Type B pancreatic cell (in vitro differentiated cells): ENCODE data around the gene TPK1. TPM values are rescaled to one million over a fixed set of nuclear protein-coding genes. Genes with fewer than 3 reads are reported as not detected.
A peak's percentile ranks its signal among the peaks of the same experiment; 100 is the strongest.

Experiments
- DNase-seq: peaks from one replicate; pipeline ENCODE4 v3.0.0; 2021; ENCODE audit warnings: mixed read lengths; ENCODE audit not compliant: unreplicated experiment; ENCODE audit errors: extremely low spot score
- H3K27ac Mint-ChIP-seq: 2 replicates; pipeline ENCODE4 v1.8.0; 2021; ENCODE audit warnings: mild to moderate bottlenecking, mixed read lengths
- H3K27me3 Mint-ChIP-seq: 2 replicates; pipeline ENCODE4 v1.8.0; 2021; ENCODE audit warnings: mixed read lengths
- H3K36me3 Mint-ChIP-seq: 2 replicates; pipeline ENCODE4 v1.8.0; 2021; ENCODE audit warnings: mixed read lengths
- H3K4me1 Mint-ChIP-seq: one replicate; pipeline ENCODE4 v1.8.0; 2021; ENCODE audit warnings: mixed read lengths; ENCODE audit not compliant: unreplicated experiment
- H3K4me3 Mint-ChIP-seq: 2 replicates; pipeline ENCODE4 v1.8.0; 2021; ENCODE audit warnings: mild to moderate bottlenecking, mixed read lengths
- H3K9me3 Mint-ChIP-seq: 2 replicates; pipeline ENCODE4 v1.8.0; 2021; ENCODE audit warnings: mixed read lengths
- total RNA-seq: library from RNA; stranded (reverse); gene quantifications from 2 replicates; pipeline ENCODE4 v1.2.1, GENCODE V29; 2021; ENCODE audit warnings: low replicate concordance
- TF ChIP-seq, protein P1 (sequence below): fragments of 200-600 bp; sonication (generic); conservative IDR thresholded peaks from 2 replicates; pipeline ENCODE4 v1.5.0; 2021; ENCODE audit warnings: antibody characterized with exemption, mild to moderate bottlenecking

Gene TPK1
- total RNA-seq, 1 donor from 2014 or later: 3.2 TPM

DNA sequence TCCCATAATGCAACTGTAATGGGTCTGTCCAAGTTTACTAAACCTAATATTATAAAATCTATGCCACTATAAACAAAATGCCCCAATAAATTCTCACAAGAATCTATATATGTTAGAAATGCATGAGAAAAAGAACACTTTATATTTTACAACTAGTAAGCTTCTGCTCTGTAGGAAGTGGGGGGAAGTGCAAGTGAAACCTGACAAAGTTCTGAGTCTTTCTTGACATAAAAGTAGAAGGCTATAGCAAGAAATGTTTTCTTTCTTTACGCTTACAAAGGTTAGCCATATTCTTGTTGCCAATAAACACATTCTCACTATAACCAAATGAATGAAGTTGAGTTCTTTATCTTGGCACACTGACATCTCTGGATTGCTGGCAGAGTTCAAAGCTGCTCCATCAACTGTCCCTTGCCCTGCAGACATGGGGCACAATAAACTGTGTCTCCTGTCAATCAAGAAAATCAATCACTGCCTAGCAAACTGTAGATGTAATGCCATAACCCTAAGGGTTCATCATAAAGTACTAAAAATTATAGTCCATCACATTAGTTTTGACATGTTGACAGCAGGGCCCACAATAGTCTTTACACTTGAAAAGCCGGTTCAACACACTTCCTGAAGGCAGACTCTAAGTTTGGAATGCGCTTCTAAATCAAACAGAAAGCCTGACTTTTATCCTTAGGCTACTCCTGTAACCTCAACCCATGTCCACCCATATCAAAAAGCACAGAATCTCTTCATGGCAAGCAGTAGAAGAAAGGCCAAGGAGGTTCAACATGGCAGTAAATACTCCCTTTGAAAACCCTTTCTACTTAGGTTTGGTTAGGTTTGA is 58.6 kb downstream of the TPK1 start:
- Mint-ChIP-seq H3K9me3 (peaks cover 16% of the 10 kb centered on the region), H3K4me3 (peak overlapping the region; percentile 16), H3K27ac (peak overlapping the region; percentile 33), H3K27me3 (peaks cover 27% of the 10 kb centered on the region), H3K4me1 (peaks cover 19% of the 10 kb centered on the region), H3K36me3 (peaks cover 3% of the 10 kb centered on the region)
- TF ChIP-seq, protein P1, sequence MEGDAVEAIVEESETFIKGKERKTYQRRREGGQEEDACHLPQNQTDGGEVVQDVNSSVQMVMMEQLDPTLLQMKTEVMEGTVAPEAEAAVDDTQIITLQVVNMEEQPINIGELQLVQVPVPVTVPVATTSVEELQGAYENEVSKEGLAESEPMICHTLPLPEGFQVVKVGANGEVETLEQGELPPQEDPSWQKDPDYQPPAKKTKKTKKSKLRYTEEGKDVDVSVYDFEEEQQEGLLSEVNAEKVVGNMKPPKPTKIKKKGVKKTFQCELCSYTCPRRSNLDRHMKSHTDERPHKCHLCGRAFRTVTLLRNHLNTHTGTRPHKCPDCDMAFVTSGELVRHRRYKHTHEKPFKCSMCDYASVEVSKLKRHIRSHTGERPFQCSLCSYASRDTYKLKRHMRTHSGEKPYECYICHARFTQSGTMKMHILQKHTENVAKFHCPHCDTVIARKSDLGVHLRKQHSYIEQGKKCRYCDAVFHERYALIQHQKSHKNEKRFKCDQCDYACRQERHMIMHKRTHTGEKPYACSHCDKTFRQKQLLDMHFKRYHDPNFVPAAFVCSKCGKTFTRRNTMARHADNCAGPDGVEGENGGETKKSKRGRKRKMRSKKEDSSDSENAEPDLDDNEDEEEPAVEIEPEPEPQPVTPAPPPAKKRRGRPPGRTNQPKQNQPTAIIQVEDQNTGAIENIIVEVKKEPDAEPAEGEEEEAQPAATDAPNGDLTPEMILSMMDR: no peak
- no peak for DNase-seq

DNA sequence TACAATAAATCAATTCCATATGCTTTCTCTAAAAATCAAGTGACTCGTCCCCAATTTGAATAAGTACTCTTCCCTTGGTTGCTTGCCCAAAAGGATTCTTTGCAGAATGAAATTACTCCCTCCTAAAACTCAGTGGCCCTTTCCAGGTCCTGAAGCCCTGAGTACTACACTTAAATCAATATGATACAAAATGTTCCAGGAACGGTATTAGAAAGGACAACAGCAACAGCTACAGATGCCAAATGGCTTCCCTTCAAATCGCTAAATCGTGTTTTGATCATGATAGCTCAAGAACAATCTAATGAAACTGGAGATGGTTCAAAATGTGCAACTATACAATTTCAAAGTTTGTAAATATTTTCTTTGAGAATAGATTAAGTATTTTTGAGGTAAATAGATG is 59.4 kb downstream of the TPK1 start:
- Mint-ChIP-seq H3K27ac (no peak overlapping the region), H3K4me1 (peaks cover 19% of the 10 kb centered on the region), H3K4me3 (no peak overlapping the region), H3K27me3 (peaks cover 31% of the 10 kb centered on the region), H3K9me3 (peaks cover 16% of the 10 kb centered on the region), H3K36me3 (peaks cover 3% of the 10 kb centered on the region)
- DNase-seq: no peak
- TF ChIP-seq, protein P1: no peak

DNA sequence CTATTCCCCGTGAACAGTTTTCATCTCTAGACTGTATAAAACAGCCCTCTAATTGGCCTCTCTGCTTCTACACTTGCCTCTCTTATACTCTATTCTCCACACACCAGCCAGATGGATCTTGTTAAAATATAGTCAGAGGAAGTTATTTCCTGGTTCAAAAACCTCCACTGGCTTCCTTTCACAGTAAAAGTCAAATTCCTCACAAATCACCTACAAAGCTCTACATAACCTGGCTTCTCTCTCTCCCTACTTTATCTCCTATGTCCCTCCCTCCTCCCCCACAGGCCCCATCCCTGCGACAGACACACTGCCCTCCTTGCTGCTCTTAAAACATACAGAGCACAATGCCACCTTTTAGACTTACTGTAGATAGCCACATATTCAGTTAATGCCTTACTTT is 60.1 kb downstream of the TPK1 start:
- no peak overlapping the region for H3K4me3 Mint-ChIP-seq
- TF ChIP-seq, protein P1: no peak
- peaks cover 19% of the 10 kb centered on the region for H3K4me1 Mint-ChIP-seq

DNA sequence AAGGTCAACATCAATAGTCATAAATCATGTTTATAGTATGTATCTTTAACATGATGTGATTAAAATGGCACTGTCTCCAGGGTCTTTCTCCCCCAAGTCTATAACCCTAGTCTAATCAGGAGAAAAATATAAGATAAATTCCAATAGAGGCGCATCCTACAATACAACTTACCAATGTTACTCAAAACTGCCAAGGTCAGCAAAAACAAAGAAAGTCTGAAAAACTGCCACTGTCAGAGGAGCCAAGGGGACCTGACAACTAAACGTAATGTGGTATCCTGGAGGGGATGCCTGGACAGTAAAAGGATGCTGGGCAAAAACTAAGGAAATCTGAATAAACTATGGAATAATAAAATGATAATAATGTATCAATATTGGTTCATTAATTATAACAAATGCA is 63.9 kb downstream of the TPK1 start:
- H3K4me3 Mint-ChIP-seq: no peak overlapping the region
- H3K4me1 Mint-ChIP-seq: peaks cover 10% of the 10 kb centered on the region
- TF ChIP-seq, protein P1: no peak
- H3K9me3 Mint-ChIP-seq: peaks cover 5% of the 10 kb centered on the region
- no peak for DNase-seq
- H3K27me3 Mint-ChIP-seq: peaks cover 30% of the 10 kb centered on the region
- H3K27ac Mint-ChIP-seq: no peak overlapping the region
- H3K36me3 Mint-ChIP-seq: no peaks in the 10 kb centered on the region

More for the DNA sequence above, 60.1 kb downstream of the TPK1 start:
- Mint-ChIP-seq H3K27me3 (peaks cover 32% of the 10 kb centered on the region), H3K9me3 (peaks cover 16% of the 10 kb centered on the region), H3K27ac (no peak overlapping the region), H3K36me3 (peaks cover 3% of the 10 kb centered on the region)
- no peak for DNase-seq

DNA sequence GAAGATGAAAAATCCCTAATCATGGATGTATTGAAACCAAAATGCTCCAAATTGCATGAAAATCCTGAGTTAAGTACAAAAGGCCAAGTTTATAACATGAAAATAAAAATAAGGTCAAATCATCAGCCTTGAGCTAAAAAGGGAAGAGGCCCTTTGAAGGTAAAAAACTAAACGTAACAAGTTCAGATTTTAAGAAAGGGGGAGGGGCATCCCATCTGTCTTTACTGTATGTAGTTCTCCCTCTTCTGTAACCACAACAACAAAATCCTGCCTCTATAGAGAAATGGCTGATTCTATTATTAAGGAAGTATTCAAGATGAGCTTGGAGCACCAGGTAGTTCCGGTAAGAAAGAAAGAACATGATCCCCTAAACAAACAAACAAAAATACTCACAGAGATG is 64.7 kb downstream of the TPK1 start:
- no peaks in the 10 kb centered on the region for H3K36me3 Mint-ChIP-seq
- H3K27ac Mint-ChIP-seq: no peak overlapping the region
- H3K4me3 Mint-ChIP-seq: no peak overlapping the region
- peaks cover 6% of the 10 kb centered on the region for H3K4me1 Mint-ChIP-seq
- peaks cover 5% of the 10 kb centered on the region for H3K9me3 Mint-ChIP-seq
- H3K27me3 Mint-ChIP-seq: peaks cover 34% of the 10 kb centered on the region
- no peak for DNase-seq
- TF ChIP-seq, protein P1: no peak
